Measurements from ENCODE around the gene ASTL.

Gene ASTL

DNA sequence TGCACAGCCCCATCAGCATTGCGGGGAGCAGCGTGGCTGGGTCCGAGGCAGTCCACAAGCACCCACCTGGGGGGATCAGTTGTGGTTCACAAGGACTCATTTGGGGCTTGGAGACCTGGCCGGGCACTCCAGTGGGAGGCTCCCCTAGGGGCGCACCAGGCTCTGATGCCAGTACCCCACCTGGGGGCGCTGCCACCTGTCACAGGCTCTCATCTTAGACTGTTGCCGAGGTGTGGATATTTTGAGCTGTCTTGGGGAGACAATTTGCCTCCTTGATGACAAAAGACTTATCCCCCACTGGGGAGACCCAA lies 25.0 kb downstream of the ASTL start:
- Histone ChIP-seq H3K27ac (ENCODE audit: low read depth, low read length) (no peak overlapping the region), H3K36me3 (ENCODE audit: control insufficient read depth in 5 of 5, insufficient read depth in 5 of 5, low read length in 5 of 5) (no peaks in the 10 kb centered on the region), H3K9me3 (ENCODE audit: control insufficient read depth in 5 of 5, low read length in 5 of 5) (no peaks in the 10 kb centered on the region), H3K4me1 (ENCODE audit: control insufficient read depth in 5 of 5, insufficient read depth in 5 of 5, low read length in 5 of 5) (peaks cover 5 to 30% (median 17%) of the 10 kb centered on the region in 5 donors), H3K9ac (ENCODE audit: low read length in 5 of 5) (no peak overlapping the region), H3K4me3 (ENCODE audit: low read depth in 1 of 5, low read length in 5 of 5) (no peak overlapping the region), H3K27me3 (ENCODE audit: control insufficient read depth in 5 of 5, insufficient read depth in 4 of 5, low read length in 5 of 5) (peaks cover 21 to 39% (median 22%) of the 10 kb centered on the region in 5 donors)

DNA sequence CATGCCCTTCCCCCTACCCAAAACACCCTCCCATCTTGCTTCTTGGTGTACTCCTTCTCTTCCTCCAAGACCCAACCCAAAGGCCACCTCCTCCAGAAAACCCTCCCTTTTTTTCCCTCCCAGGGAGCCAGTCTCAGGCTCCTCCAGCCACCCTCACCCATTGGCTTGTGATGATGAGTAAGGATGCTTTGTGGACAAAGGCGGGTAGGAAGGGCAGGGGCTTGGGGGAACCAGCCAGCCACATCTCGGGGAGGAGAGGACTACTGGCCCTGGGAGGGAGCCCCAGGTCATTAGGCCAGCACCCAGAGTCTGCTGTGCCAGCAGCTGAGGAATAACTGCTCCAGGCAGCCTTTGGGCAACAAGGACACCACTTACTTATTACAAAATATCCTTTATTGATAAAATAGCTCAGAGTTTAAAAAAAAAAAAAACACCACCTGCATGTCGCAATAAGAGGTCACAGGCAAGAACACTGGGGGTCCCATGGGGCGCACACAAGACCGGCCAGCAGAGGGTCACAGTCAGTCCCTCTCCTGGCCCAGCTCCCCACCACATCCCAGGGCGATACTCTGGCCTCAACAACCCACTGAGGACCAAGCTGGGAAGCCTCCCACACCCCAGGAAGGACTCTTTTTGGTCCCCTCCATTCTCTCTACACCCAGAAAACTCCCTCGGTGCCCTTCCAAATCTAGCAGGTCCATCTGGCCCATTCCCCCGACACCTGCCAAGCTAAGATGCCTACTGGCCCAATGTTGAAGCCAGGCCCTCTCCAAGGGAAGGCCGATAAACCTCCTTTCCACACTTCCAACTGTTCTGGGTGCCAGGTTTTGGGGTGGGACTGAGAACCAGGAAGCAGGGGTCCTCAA lies 25.6 kb downstream of the ASTL start:
- no peaks in the 10 kb centered on the region for H3K36me3 ChIP-seq (ENCODE audit: control insufficient read depth in 5 of 5, insufficient read depth in 5 of 5, low read length in 5 of 5)
- peaks cover 15 to 39% (median 21%) of the 10 kb centered on the region in 5 donors for H3K27me3 ChIP-seq (ENCODE audit: control insufficient read depth in 5 of 5, insufficient read depth in 4 of 5, low read length in 5 of 5)
- no peak overlapping the region for H3K9ac ChIP-seq (ENCODE audit: low read length in 5 of 5)
- H3K4me3 ChIP-seq (ENCODE audit: low read depth in 1 of 5, low read length in 5 of 5), result no peak overlapping the region
- peaks cover 5 to 30% (median 22%) of the 10 kb centered on the region in 5 donors for H3K4me1 ChIP-seq (ENCODE audit: control insufficient read depth in 5 of 5, insufficient read depth in 5 of 5, low read length in 5 of 5)
- no peaks in the 10 kb centered on the region for H3K9me3 ChIP-seq (ENCODE audit: control insufficient read depth in 5 of 5, low read length in 5 of 5)
- H3K27ac ChIP-seq (ENCODE audit: low read depth, low read length), result no peak overlapping the region

DNA sequence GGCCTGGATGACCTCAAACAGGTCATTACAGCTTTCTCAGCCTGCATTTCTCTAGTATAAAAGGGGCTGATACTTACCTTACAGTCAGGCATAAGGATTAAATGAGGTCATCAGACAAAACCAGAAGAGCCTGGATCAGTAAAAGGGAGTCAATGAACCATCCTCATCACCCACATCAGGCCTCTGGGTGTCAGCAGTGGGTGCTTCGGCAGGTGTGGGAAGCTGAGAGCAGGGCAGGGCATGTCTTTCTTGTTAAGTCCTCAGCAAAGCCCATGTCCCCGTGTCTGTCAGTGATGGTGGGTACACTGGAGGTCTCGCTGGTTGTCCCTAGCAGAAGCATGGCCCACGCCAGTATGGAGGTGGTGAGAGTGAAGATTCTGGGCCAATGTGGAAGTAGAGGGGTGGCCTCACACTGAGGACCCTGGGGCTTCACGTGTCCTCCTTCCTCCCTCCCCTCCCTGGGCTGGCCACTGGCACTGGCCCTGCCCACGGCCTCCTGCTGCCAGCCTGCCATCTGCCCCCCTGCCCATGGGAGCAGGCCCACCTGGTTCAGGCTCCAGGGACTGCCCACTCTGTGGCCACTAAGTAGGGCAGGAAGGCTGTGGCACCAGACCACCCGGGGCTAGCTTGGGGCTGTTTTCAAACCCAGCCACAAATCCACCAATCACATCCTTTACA lies 26.3 kb downstream of the ASTL start:
- Histone ChIP-seq H3K9me3 (ENCODE audit: control insufficient read depth in 5 of 5, low read length in 5 of 5) (no peaks in the 10 kb centered on the region), H3K27me3 (ENCODE audit: control insufficient read depth in 5 of 5, insufficient read depth in 4 of 5, low read length in 5 of 5) (peaks cover 8 to 36% (median 15%) of the 10 kb centered on the region in 5 donors)

DNA sequence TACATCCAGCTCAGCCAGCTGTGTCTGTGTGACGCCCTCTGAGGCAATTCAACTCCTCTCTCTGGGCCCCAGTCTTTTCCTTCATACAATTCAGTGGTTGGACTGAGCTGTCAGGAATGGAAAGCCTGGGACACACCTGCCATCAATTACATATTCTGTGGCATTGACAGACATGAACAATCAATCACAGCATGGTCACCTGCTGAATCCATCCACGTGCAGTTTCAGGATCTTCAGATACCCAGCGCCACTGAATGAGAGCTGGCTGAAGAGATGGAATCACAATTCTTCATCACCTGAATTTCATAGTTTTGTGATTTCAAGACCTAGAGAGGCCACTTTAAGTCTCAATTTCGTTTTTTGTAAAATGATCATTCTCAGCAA lies 27.1 kb downstream of the ASTL start:
- Histone ChIP-seq H3K9me3 (ENCODE audit: control insufficient read depth in 5 of 5, low read length in 5 of 5) (no peaks in the 10 kb centered on the region), H3K4me3 (ENCODE audit: low read depth in 1 of 5, low read length in 5 of 5) (no peak overlapping the region), H3K27ac (ENCODE audit: low read depth, low read length) (no peak overlapping the region), H3K9ac (ENCODE audit: low read length in 5 of 5) (no peak overlapping the region), H3K27me3 (ENCODE audit: control insufficient read depth in 5 of 5, insufficient read depth in 4 of 5, low read length in 5 of 5) (peaks cover 8 to 36% (median 15%) of the 10 kb centered on the region in 5 donors), H3K36me3 (ENCODE audit: control insufficient read depth in 5 of 5, insufficient read depth in 5 of 5, low read length in 5 of 5) (no peaks in the 10 kb centered on the region), H3K4me1 (ENCODE audit: control insufficient read depth in 5 of 5, insufficient read depth in 5 of 5, low read length in 5 of 5) (peaks cover 5 to 20% (median 16%) of the 10 kb centered on the region in 5 donors)

More for the DNA sequence above, 26.3 kb downstream of the ASTL start:
- H3K27ac ChIP-seq (ENCODE audit: low read depth, low read length), result no peak overlapping the region
- no peaks in the 10 kb centered on the region for H3K36me3 ChIP-seq (ENCODE audit: control insufficient read depth in 5 of 5, insufficient read depth in 5 of 5, low read length in 5 of 5)
- H3K9ac ChIP-seq (ENCODE audit: low read length in 5 of 5), result no peak overlapping the region
- no peak overlapping the region for H3K4me3 ChIP-seq (ENCODE audit: low read depth in 1 of 5, low read length in 5 of 5)
- peaks cover 5 to 23% (median 18%) of the 10 kb centered on the region in 5 donors for H3K4me1 ChIP-seq (ENCODE audit: control insufficient read depth in 5 of 5, insufficient read depth in 5 of 5, low read length in 5 of 5)

DNA sequence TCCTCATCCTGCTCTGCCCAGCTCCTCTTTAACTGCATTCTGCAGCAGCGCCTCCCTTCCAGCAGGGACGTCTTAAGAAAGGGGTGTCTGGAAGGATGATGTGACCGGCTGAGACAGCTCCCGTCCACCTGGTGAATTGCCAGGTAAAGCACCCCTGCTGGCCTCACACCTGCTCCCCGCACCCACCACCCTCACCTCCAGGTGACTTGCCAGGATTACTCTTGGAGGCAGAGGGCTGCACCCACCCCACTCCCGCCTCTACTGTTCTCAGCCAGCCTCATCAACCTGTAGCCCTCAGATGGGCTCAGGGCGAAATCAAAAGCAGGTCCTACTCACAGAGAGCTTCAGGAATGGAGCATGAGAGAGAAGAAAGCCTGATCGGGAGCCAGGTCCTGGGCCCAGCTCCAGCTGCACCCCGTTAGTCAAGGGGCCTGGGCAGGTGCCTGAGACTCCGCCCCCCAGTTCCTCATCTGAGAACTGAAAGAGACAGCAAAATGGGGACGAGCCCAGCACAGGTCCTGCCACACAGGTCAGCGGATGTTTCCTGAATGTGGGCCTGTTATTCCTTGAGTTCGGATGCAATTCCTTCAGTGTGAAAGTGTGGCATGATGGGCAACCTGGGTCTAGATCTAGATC lies 27.6 kb downstream of the ASTL start:
- Histone ChIP-seq H3K27ac (ENCODE audit: low read depth, low read length) (no peak overlapping the region), H3K36me3 (ENCODE audit: control insufficient read depth in 5 of 5, insufficient read depth in 5 of 5, low read length in 5 of 5) (no peaks in the 10 kb centered on the region), H3K4me1 (ENCODE audit: control insufficient read depth in 5 of 5, insufficient read depth in 5 of 5, low read length in 5 of 5) (peaks cover 3 to 18% (median 12%) of the 10 kb centered on the region in 5 donors)

DNA sequence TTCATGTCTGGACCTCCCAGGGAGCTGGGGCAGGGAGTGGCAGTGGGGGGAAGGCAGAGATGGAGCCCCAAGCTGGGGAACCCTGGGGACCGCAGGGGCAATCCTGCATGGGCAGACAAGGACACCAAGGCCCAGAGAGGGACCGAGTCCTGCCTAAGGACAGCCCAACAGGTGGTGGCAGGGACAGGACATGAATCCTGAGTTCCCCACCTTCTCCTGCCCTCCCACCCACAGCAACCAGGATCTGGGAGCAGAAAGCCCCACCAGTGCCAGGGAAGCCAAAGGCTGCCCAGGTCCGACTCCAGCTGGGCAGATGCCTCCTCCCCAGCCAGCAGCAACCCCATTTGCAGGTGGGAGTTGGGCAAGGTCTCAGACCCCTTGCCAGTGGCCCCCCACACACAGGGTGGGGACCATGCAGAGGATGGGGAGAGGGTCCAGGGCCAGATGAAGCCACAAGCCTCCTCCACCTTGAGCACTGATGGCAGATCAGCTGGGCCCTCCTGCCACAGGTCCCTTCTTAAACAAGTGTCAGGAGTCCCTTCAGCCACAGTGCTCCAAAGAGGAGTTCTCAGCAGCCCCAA lies 28.3 kb downstream of the ASTL start:
- Histone ChIP-seq H3K27me3 (ENCODE audit: control insufficient read depth in 5 of 5, insufficient read depth in 4 of 5, low read length in 5 of 5) (peaks cover 0 to 27% (median 9%) of the 10 kb centered on the region in 5 donors), H3K9ac (ENCODE audit: low read length in 5 of 5) (no peak overlapping the region), H3K4me1 (ENCODE audit: control insufficient read depth in 5 of 5, insufficient read depth in 5 of 5, low read length in 5 of 5) (peaks cover 3 to 18% (median 12%) of the 10 kb centered on the region in 5 donors), H3K36me3 (ENCODE audit: control insufficient read depth in 5 of 5, insufficient read depth in 5 of 5, low read length in 5 of 5) (no peaks in the 10 kb centered on the region), H3K4me3 (ENCODE audit: low read depth in 1 of 5, low read length in 5 of 5) (no peak overlapping the region), H3K9me3 (ENCODE audit: control insufficient read depth in 5 of 5, low read length in 5 of 5) (peaks cover 5 to 11% (median 11%) of the 10 kb centered on the region in 5 donors), H3K27ac (ENCODE audit: low read depth, low read length) (no peak overlapping the region)

More for the DNA sequence above, 27.6 kb downstream of the ASTL start:
- peaks cover 4 to 31% (median 11%) of the 10 kb centered on the region in 5 donors for H3K27me3 ChIP-seq (ENCODE audit: control insufficient read depth in 5 of 5, insufficient read depth in 4 of 5, low read length in 5 of 5)
- H3K4me3 ChIP-seq (ENCODE audit: low read depth in 1 of 5, low read length in 5 of 5), result no peak overlapping the region
- H3K9me3 ChIP-seq (ENCODE audit: control insufficient read depth in 5 of 5, low read length in 5 of 5), result peaks cover 0 to 4% (median 3%) of the 10 kb centered on the region in 5 donors
- H3K9ac ChIP-seq (ENCODE audit: low read length in 5 of 5), result no peak overlapping the region

DNA sequence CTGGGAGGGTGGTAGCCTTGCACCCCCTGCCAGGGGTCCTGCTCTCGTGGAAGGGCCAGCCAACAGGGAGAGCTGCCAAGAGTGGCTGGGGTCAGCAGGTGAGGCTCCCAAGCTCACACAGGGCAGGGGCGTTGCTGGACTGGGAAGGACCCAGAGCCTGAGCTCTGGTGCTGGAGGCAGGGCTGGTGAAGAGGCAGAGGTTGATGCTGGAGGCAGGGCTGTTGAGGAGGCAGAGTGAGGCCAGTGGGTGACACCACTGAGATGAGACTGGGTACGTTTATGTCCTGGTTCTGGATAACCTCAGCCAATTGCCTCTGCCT lies 29.0 kb downstream of the ASTL start:
- H3K36me3 ChIP-seq (ENCODE audit: control insufficient read depth in 5 of 5, insufficient read depth in 5 of 5, low read length in 5 of 5), result no peaks in the 10 kb centered on the region
- peaks cover 0 to 23% (median 6%) of the 10 kb centered on the region in 5 donors for H3K27me3 ChIP-seq (ENCODE audit: control insufficient read depth in 5 of 5, insufficient read depth in 4 of 5, low read length in 5 of 5)
- peaks cover 3 to 18% (median 16%) of the 10 kb centered on the region in 5 donors for H3K4me1 ChIP-seq (ENCODE audit: control insufficient read depth in 5 of 5, insufficient read depth in 5 of 5, low read length in 5 of 5)
- H3K4me3 ChIP-seq (ENCODE audit: low read depth in 1 of 5, low read length in 5 of 5), result peak overlapping the region in 2 of 5 donors; percentile 25 to 45
- H3K9me3 ChIP-seq (ENCODE audit: control insufficient read depth in 5 of 5, low read length in 5 of 5), result peaks cover 5 to 17% (median 15%) of the 10 kb centered on the region in 5 donors
- peak overlapping the region in 1 of 5 donors; percentile 6 for H3K9ac ChIP-seq (ENCODE audit: low read length in 5 of 5)
- no peak overlapping the region for H3K27ac ChIP-seq (ENCODE audit: low read depth, low read length)

DNA sequence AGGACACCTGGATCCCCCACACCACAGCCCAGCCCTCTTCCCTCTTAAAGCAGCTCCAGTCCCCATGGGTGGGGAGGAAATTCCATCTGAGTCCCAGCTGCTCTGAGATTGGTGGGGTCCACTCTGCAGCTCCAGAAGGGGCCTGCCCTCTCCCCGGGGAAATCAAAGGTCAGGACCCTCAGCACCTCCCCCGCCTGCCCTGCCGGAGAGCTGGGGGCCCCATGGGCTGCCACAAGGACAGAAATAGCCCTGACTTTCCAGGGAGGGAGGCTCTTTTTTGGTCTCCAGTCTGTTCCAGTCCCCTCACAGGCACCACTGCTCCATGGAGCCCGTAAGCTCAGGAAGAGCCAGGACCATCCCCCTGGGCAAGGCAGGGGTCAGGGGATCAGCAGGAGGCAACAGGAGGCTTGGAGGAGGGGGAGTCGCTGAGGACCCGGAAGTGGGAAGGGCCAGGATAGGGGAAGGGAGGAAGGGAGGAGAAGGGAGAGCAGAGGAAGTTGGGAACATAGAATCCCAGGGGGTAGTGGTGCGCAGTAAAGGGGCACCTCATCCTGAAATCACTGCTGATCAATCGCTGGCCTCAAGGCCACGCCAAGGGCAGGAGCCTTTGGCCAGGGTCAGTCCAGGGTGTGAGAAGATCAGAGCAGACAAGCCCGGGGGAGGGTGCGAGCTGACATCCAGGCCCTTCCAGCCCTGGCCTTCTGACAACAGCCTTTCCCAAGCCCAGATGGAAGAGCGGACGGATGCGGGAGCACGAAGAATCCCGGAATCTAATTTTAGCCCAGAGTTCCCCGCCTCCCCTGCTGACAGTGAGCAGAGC lies 29.6 kb downstream of the ASTL start:
- Histone ChIP-seq H3K27ac (ENCODE audit: low read depth, low read length) (no peak overlapping the region), H3K4me3 (ENCODE audit: low read depth in 1 of 5, low read length in 5 of 5) (peak overlapping the region in 2 of 5 donors; percentile 25 to 45), H3K36me3 (ENCODE audit: control insufficient read depth in 5 of 5, insufficient read depth in 5 of 5, low read length in 5 of 5) (no peaks in the 10 kb centered on the region), H3K9me3 (ENCODE audit: control insufficient read depth in 5 of 5, low read length in 5 of 5) (peaks cover 5 to 17% (median 15%) of the 10 kb centered on the region in 5 donors), H3K9ac (ENCODE audit: low read length in 5 of 5) (peak overlapping the region in 1 of 5 donors; percentile 6), H3K27me3 (ENCODE audit: control insufficient read depth in 5 of 5, insufficient read depth in 4 of 5, low read length in 5 of 5) (peaks cover 0 to 21% (median 6%) of the 10 kb centered on the region in 5 donors), H3K4me1 (ENCODE audit: control insufficient read depth in 5 of 5, insufficient read depth in 5 of 5, low read length in 5 of 5) (peaks cover 3 to 19% (median 18%) of the 10 kb centered on the region in 5 donors)

DNA sequence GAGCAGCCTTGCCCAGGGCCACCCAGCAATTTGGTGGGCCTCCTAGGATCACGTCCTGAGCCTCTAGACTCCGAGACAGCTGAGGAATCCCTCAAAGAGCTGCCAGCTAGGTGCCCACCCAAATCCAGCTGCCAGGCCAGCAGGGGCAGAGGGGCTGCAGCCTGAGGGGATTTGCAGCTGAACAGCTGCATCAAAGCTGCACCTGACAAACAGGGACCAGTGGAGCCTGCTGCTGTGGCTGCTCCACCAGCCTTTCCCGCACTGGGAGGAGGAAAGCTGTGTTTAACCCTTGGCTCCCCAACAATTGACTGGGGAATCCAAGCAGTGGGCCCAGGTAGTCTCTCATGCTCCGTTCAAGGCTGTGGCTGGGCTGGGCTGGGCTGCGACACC lies 30.2 kb downstream of the ASTL start:
- H3K27me3 ChIP-seq (ENCODE audit: control insufficient read depth in 5 of 5, insufficient read depth in 4 of 5, low read length in 5 of 5), result peaks cover 0 to 21% (median 6%) of the 10 kb centered on the region in 5 donors
- peaks cover 3 to 22% (median 18%) of the 10 kb centered on the region in 5 donors for H3K4me1 ChIP-seq (ENCODE audit: control insufficient read depth in 5 of 5, insufficient read depth in 5 of 5, low read length in 5 of 5)
- no peak overlapping the region for H3K27ac ChIP-seq (ENCODE audit: low read depth, low read length)
- H3K36me3 ChIP-seq (ENCODE audit: control insufficient read depth in 5 of 5, insufficient read depth in 5 of 5, low read length in 5 of 5), result no peaks in the 10 kb centered on the region
- no peak overlapping the region for H3K9ac ChIP-seq (ENCODE audit: low read length in 5 of 5)
- peaks cover 5 to 17% (median 15%) of the 10 kb centered on the region in 5 donors for H3K9me3 ChIP-seq (ENCODE audit: control insufficient read depth in 5 of 5, low read length in 5 of 5)
- H3K4me3 ChIP-seq (ENCODE audit: low read depth in 1 of 5, low read length in 5 of 5), result no peak overlapping the region

All from subcutaneous abdominal adipose tissue (tissue), 5 donors.